Measurements from ENCODE around the gene MYL2. TPM values are rescaled to one million over a fixed set of nuclear protein-coding genes. Genes with fewer than 3 reads are reported as not detected.

The MYL2 gene
- total RNA-seq, 1 donor from 2014 or later: not detected

DNA sequence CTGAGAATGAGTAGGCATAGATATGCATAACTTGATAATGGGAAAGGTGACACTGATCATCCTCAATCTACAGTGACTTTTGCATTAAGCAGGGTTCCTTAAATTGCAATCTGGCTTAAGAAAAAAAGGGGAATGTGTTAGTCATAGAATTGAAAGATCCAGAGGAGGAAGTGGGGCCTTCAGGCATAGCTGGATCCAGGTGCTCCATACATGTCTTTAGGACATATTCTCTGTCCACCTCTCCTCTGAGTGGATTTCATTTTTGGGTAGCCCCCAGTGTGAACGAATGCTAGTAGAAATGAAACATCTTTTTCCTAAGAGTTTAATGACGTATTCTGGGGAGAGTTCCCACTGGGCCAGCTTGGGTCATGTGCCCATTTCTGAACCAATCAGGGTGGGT, 46.0 kb downstream of the MYL2 start:
- H3K4me3 ChIP-seq: no peak overlapping the region
- no peaks in the 10 kb centered on the region for H3K9me3 ChIP-seq
- intact Hi-C loops (cut with DNase I): no loop called here
- peaks cover 0 to 2% of the 10 kb centered on the region in 2 donors for H3K4me1 ChIP-seq
- H3K27ac ChIP-seq: no peak overlapping the region
- H3K36me3 ChIP-seq: no peaks in the 10 kb centered on the region
- TF ChIP-seq, protein P1, sequence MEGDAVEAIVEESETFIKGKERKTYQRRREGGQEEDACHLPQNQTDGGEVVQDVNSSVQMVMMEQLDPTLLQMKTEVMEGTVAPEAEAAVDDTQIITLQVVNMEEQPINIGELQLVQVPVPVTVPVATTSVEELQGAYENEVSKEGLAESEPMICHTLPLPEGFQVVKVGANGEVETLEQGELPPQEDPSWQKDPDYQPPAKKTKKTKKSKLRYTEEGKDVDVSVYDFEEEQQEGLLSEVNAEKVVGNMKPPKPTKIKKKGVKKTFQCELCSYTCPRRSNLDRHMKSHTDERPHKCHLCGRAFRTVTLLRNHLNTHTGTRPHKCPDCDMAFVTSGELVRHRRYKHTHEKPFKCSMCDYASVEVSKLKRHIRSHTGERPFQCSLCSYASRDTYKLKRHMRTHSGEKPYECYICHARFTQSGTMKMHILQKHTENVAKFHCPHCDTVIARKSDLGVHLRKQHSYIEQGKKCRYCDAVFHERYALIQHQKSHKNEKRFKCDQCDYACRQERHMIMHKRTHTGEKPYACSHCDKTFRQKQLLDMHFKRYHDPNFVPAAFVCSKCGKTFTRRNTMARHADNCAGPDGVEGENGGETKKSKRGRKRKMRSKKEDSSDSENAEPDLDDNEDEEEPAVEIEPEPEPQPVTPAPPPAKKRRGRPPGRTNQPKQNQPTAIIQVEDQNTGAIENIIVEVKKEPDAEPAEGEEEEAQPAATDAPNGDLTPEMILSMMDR (IDR thresholded peaks at IDR 0.05): no peak
- DNase-seq (ENCODE audit: low spot score in 2 of 2): no peak
- H3K27me3 ChIP-seq: no peaks in the 10 kb centered on the region

DNA sequence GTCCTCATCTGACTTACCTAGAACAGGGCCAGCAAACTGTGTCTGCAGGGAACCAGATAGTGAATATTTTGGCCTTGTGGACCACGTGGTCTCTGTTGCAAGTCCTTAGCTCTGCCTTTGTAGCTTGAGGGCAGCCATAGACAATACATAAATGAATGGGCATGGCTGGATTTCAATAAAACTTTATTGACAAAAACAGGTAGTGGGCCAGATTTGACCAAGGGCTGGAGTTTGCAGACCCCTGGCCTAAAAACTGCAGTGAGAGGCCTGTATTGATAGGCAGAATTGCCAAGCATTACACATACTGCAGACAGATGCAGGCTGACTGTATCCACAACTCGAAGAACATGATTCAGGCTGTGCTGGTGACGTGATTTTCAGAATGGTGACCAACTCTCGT, 48.3 kb downstream of the MYL2 start:
- no peaks in the 10 kb centered on the region for H3K4me1 ChIP-seq
- TF ChIP-seq, protein P1 (IDR thresholded peaks at IDR 0.05): no peak
- intact Hi-C loops (cut with DNase I): no loop called here
- H3K27ac ChIP-seq: no peak overlapping the region
- DNase-seq (ENCODE audit: low spot score in 2 of 2): no peak
- H3K9me3 ChIP-seq: no peaks in the 10 kb centered on the region
- H3K36me3 ChIP-seq: no peaks in the 10 kb centered on the region
- no peaks in the 10 kb centered on the region for H3K27me3 ChIP-seq
- no peak overlapping the region for H3K4me3 ChIP-seq

DNA sequence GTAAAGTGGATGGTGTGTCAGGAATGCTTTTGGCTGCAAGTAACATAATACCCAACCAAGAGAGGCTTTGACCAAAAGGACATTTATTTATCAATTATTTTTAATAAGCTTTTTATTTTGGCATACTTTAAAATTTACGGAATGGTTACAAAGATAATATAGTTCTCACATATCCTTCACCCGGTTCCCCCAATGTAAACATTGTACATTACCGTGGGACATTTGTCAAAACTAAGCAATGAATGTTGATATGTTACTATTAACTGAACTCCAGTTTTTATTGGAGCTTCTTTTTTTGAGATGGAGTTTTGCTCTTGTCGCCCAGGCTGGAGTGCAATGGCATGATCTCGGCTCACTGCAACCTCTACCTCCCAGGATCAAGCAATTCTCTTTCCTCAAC, 50.6 kb downstream of the MYL2 start:
- no peaks in the 10 kb centered on the region for H3K4me1 ChIP-seq
- H3K36me3 ChIP-seq: no peaks in the 10 kb centered on the region
- no peaks in the 10 kb centered on the region for H3K9me3 ChIP-seq
- intact Hi-C loops (cut with DNase I): no loop called here
- no peak overlapping the region for H3K27ac ChIP-seq
- H3K4me3 ChIP-seq: no peak overlapping the region
- TF ChIP-seq, protein P1 (IDR thresholded peaks at IDR 0.05): no peak
- DNase-seq (ENCODE audit: low spot score in 2 of 2): no peak
- no peaks in the 10 kb centered on the region for H3K27me3 ChIP-seq

DNA sequence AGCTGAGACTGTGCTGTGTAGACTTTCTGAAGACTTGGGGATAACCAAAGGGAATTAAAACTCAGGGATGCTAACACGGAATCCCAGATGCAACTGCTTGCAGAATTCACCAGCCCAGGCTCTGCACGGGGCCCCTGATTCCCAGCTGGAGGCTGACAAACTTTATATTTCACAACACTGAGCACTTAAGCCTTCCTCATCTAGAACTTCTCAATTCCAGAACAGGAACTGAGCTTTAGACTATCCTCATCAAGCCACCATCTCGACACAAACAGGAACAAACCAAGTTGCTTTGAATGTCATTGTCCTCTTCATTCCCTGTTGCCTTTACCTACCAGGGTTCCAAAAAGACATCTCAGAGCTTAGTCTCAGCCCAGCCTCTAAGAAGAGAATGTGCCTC, 51.4 kb downstream of the MYL2 start:
- Histone ChIP-seq H3K4me3 (no peak overlapping the region), H3K27ac (no peak overlapping the region), H3K9me3 (no peaks in the 10 kb centered on the region), H3K4me1 (no peaks in the 10 kb centered on the region), H3K36me3 (no peaks in the 10 kb centered on the region), H3K27me3 (no peaks in the 10 kb centered on the region)
- intact Hi-C loops (cut with DNase I): no loop called here
- TF ChIP-seq, protein P1 (IDR thresholded peaks at IDR 0.05): no peak
- DNase-seq (ENCODE audit: low spot score in 2 of 2): no peak

DNA sequence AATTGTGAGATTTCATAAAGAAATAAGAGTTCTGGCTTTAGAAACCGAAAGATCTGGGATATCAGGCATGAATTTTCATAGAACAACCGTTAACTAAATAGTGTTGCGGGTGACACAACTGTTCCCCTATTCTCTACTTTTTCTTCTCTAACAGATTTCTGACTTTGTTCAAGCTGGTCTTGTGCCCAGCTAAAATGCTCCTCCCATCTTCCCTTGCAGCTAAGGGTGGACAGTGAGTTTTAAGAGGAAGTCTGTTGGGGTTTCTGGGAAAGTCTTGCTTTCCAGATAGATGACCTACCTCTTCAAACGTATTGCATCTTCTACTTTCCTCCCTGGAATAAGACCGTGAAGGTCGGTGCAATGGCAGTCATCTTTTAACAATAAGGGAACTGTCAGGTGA, 54.9 kb downstream of the MYL2 start:
- TF ChIP-seq, protein P1 (IDR thresholded peaks at IDR 0.05): no peak
- H3K4me1 ChIP-seq: no peaks in the 10 kb centered on the region
- H3K4me3 ChIP-seq: no peak overlapping the region
- H3K36me3 ChIP-seq: no peaks in the 10 kb centered on the region
- no peaks in the 10 kb centered on the region for H3K9me3 ChIP-seq
- H3K27me3 ChIP-seq: no peaks in the 10 kb centered on the region
- intact Hi-C loops (cut with DNase I): no loop called here
- no peak for DNase-seq (ENCODE audit: low spot score in 2 of 2)
- H3K27ac ChIP-seq: no peak overlapping the region

DNA sequence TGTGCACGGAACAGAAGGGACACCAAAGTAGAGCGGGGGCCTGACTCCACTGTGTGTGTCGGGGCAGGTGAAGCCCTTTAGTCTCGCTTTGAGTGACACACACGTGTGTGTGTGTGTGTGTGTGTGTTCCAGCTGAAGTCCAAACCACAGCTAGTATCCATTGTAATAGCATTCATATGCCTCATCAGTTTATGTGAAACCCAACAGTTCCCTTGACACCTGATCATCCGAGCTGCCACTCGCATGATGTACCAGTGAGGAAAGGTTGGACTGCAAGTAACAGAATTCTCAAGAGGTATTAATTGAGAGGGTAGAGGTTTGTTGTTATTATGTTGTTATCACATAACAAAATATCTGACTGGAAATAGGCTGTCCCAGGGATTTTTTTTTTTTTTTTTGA, 57.2 kb downstream of the MYL2 start:
- H3K4me3 ChIP-seq: no peak overlapping the region
- H3K27ac ChIP-seq: no peak overlapping the region
- H3K4me1 ChIP-seq: no peaks in the 10 kb centered on the region
- no peaks in the 10 kb centered on the region for H3K36me3 ChIP-seq
- H3K27me3 ChIP-seq: no peaks in the 10 kb centered on the region
- TF ChIP-seq, protein P1 (IDR thresholded peaks at IDR 0.05): no peak
- DNase-seq (ENCODE audit: low spot score in 2 of 2): no peak
- no peaks in the 10 kb centered on the region for H3K9me3 ChIP-seq
- intact Hi-C loops (cut with DNase I): no loop called here

Data from ascending aorta (tissue), 2 donors.